IPS DF 4.7 (cell line): ENCODE data around the gene PDE9A.
"Not testable (repeated sequence)": the region's sequence is repeated elsewhere in the genome, so short reads cannot be mapped to it uniquely, and the experiment has no call there.

Source experiments
- DNase-seq: peaks from one replicate; pipeline ENCODE4 v3.0.0-alpha.2; 2013; ENCODE audit warnings: low spot score; ENCODE audit errors: extremely low read depth

PDE9A gene

GRCh38 chr21:42653231-42654061 lies at the start of gene PDE9A:
Gene PDE9A (plus strand): TSS chr21:42653621. CDS start chr21:42653815, 194 bp downstream.
- DNase-seq = no peak

GRCh38 chr21:42607102-42607501 lies 46.3 kb upstream of the PDE9A start:
- DNase-seq = no peak

- no peak for DNase-seq
These were observed 45.8 kb upstream of the PDE9A start for GRCh38 chr21:42607525-42608102.

- no peak for DNase-seq
These were observed 45.0 kb upstream of the PDE9A start for GRCh38 chr21:42608446-42608845.

GRCh38 chr21:42609811-42610210 lies 43.6 kb upstream of the PDE9A start:
- no peak for DNase-seq

GRCh38 chr21:42611852-42612251 lies 41.6 kb upstream of the PDE9A start:
- no peak for DNase-seq

GRCh38 chr21:42612390-42612789 lies 41.0 kb upstream of the PDE9A start:
- DNase-seq = no peak

GRCh38 chr21:42613756-42614155 lies 39.7 kb upstream of the PDE9A start:
- no peak for DNase-seq

GRCh38 chr21:42614396-42614795 lies 39.0 kb upstream of the PDE9A start:
- no peak for DNase-seq

- no peak for DNase-seq
These were observed 38.5 kb upstream of the PDE9A start for GRCh38 chr21:42614811-42615351.

GRCh38 chr21:42615377-42615776 lies 38.0 kb upstream of the PDE9A start:
- DNase-seq = not testable (repeated sequence)

GRCh38 chr21:42615924-42616323 lies 37.5 kb upstream of the PDE9A start:
- DNase-seq = no peak

GRCh38 chr21:42616446-42616845 lies 37.0 kb upstream of the PDE9A start:
- DNase-seq = no peak

GRCh38 chr21:42616941-42617340 lies 36.5 kb upstream of the PDE9A start:
- DNase-seq = no peak

GRCh38 chr21:42617486-42617885 lies 35.9 kb upstream of the PDE9A start:
- no peak for DNase-seq

- no peak for DNase-seq
These were observed 34.7 kb upstream of the PDE9A start for GRCh38 chr21:42618707-42619102.

GRCh38 chr21:42619166-42619565 lies 34.3 kb upstream of the PDE9A start:
- no peak for DNase-seq

- DNase-seq = no peak
These were observed 33.6 kb upstream of the PDE9A start for GRCh38 chr21:42619841-42620240.

GRCh38 chr21:42621166-42621818 lies 32.1 kb upstream of the PDE9A start:
- DNase-seq = no peak

- DNase-seq = no peak
These were observed 31.6 kb upstream of the PDE9A start for GRCh38 chr21:42621819-42622177.

GRCh38 chr21:42622284-42622683 lies 31.1 kb upstream of the PDE9A start:
- DNase-seq = no peak

GRCh38 chr21:42623694-42624093 lies 29.7 kb upstream of the PDE9A start:
- no peak for DNase-seq
